Measurements from ENCODE around the gene NEURL4. TPM values are rescaled to one million over a fixed set of nuclear protein-coding genes. Genes with fewer than 3 reads are reported as not detected.

The NEURL4 gene
- total and polyA plus RNA-seq, 7 donors = 20.7 to 53.8 (median 26.8) TPM

GRCh38 chr17:7355053-7355452 is 25.9 kb upstream of the NEURL4 start, which contains the start of gene TMEM95:
Gene TMEM95, plus strand, starts transcription at chr17:7355156. Its CDS starts 49 bp downstream, at chr17:7355205.
- no peak within 1 kb of the TSS for H3K27ac ChIP-seq
- H3K4me3 ChIP-seq = no peak within 1 kb of the TSS
- H3K4me1 ChIP-seq = peaks cover 23% of the 10 kb centered on the region
- no peak for ATAC-seq
- DNase-seq = peak in 1 of 2 donors; percentile 64
- no peaks in the 10 kb centered on the region for H3K27me3 ChIP-seq (ENCODE audit: insufficient read depth in 3 of 3, low read length in 2 of 3)
- H3K36me3 ChIP-seq (ENCODE audit: insufficient read depth in 1 of 2, low read depth in 1 of 2) = no peaks in the 10 kb centered on the region
- WGBS, 3 donors = 37 to 47% (median 42%) methylated on average over 9 to 10 of the region's 10 CpGs
- no peak for TF ChIP-seq CTCF (IDR thresholded peaks at IDR 0.05)
- intact Hi-C loops (cut with DNase I) = loop anchor here (2.0 to 5.0 kb wide), 2 partner anchors 37 to 204 kb away; partner anchors contain the start of genes PLSCR3 (in 1 of the 2) and TNFSF13 (in 1 of the 2)
- H3K9me3 ChIP-seq = no peaks in the 10 kb centered on the region

GRCh38 chr17:7354262-7354843 is 25.2 kb upstream of the NEURL4 start:
- intact Hi-C loops (cut with DNase I) = loop anchor here (2.0 to 5.0 kb wide), 5 partner anchors 38 to 208 kb away; partner anchors contain the start of genes FGF11 (in 1 of the 2), PLSCR3 (in 1 of the 2), SENP3 (in 1 of the 2) and TMEM102 (in 1 of the 2)
- WGBS, 3 donors = 76 to 82% (median 79%) methylated on average over 9 of the region's 9 CpGs
- peaks cover 30% of the 10 kb centered on the region for H3K4me1 ChIP-seq
- H3K27me3 ChIP-seq (ENCODE audit: insufficient read depth in 3 of 3, low read length in 2 of 3) = no peaks in the 10 kb centered on the region
- H3K36me3 ChIP-seq (ENCODE audit: insufficient read depth in 1 of 2, low read depth in 1 of 2) = no peaks in the 10 kb centered on the region
- H3K9me3 ChIP-seq = no peaks in the 10 kb centered on the region
- no peak for TF ChIP-seq CTCF (IDR thresholded peaks at IDR 0.05)
- no peak overlapping the region for H3K27ac ChIP-seq
- H3K4me3 ChIP-seq = no peak overlapping the region
- ATAC-seq (no peak), DNase-seq (no peak)

- H3K9me3 ChIP-seq = no peaks in the 10 kb centered on the region
- H3K4me1 ChIP-seq = peaks cover 42% of the 10 kb centered on the region
- H3K36me3 ChIP-seq (ENCODE audit: insufficient read depth in 1 of 2, low read depth in 1 of 2) = no peaks in the 10 kb centered on the region
- DNase-seq (no peak), ATAC-seq (no peak)
- peak overlapping the region; percentile 100 for H3K27ac ChIP-seq
- intact Hi-C loops (cut with DNase I) = loop anchor here (2.0 to 5.0 kb wide), 5 partner anchors 39 to 209 kb away; partner anchors contain the start of genes FGF11 (in 2 of the 2), PLSCR3 (in 1 of the 2), SENP3 (in 1 of the 2) and TMEM102 (in 1 of the 2)
- no peak for TF ChIP-seq CTCF (IDR thresholded peaks at IDR 0.05)
- no peaks in the 10 kb centered on the region for H3K27me3 ChIP-seq (ENCODE audit: insufficient read depth in 3 of 3, low read length in 2 of 3)
- peak overlapping the region; percentile 98 for H3K4me3 ChIP-seq
- WGBS, 3 donors = 82 to 86% (median 82%) methylated on average over 37 of the region's 37 CpGs
Measured at GRCh38 chr17:7352910-7353635, 23.9 kb upstream of the NEURL4 start.

GRCh38 chr17:7352503-7352889 is 23.4 kb upstream of the NEURL4 start:
- H3K27ac ChIP-seq = peak overlapping the region; percentile 100
- WGBS, 3 donors = 17 to 27% (median 21%) methylated on average over 10 of the region's 10 CpGs
- H3K36me3 ChIP-seq (ENCODE audit: insufficient read depth in 1 of 2, low read depth in 1 of 2) = no peaks in the 10 kb centered on the region
- no peak for DNase-seq
- no peak for ATAC-seq
- intact Hi-C loops (cut with DNase I) = loop anchor here (2.0 to 5.0 kb wide), 5 partner anchors 40 to 210 kb away; partner anchors contain the start of genes FGF11 (in 2 of the 2), PLSCR3 (in 1 of the 2), SENP3 (in 1 of the 2) and TMEM102 (in 1 of the 2)
- peaks cover 48% of the 10 kb centered on the region for H3K4me1 ChIP-seq
- TF ChIP-seq CTCF (IDR thresholded peaks at IDR 0.05) = no peak
- H3K27me3 ChIP-seq (ENCODE audit: insufficient read depth in 3 of 3, low read length in 2 of 3) = no peaks in the 10 kb centered on the region
- H3K9me3 ChIP-seq = no peaks in the 10 kb centered on the region
- peak overlapping the region; percentile 98 for H3K4me3 ChIP-seq

Measured in psoas muscle (tissue), 8 donors.